Right lobe of liver (tissue), 6 donors: ENCODE data around the gene LDAH. TPM values are rescaled to one million over a fixed set of nuclear protein-coding genes. Genes with fewer than 3 reads are reported as not detected.

Experiments used
- ATAC-seq, 4 donors: fragments of 200-7000 bp; cut with Tn5 transposase; one replicate each; pipeline ENCODE4 v1.9.1; 2020; ENCODE audit warnings: mild to moderate bottlenecking in 4 of 4, moderate library complexity in 4 of 4
- DNase-seq, 3 donors: peaks; one replicate each; pipeline ENCODE4 v3.0.0-alpha.2; 2020
- H3K27ac ChIP-seq, 3 donors: fragments of 200-600 bp; one replicate each; pipeline ENCODE4 v1.8.0; 2022
- H3K27me3 ChIP-seq, 2 donors: fragments of 200-600 bp; one replicate each; pipeline ENCODE4 v1.8.0; 2022
- H3K36me3 ChIP-seq, 4 donors: fragments of 200-600 bp; sonication (generic) in 1 of 4; one replicate each; pipeline versions ENCODE4 v1.5.1 to v1.8.0; 2017 to 2022; ENCODE audit warnings: control low read depth in 1 of 4
- H3K4me1 ChIP-seq, 4 donors: fragments of 200-600 bp; sonication (generic) in 1 of 4; one replicate each; pipeline versions ENCODE4 v1.5.1 to v1.8.0; 2017 to 2022; ENCODE audit warnings: control low read depth in 1 of 4
- H3K4me3 ChIP-seq, 3 donors: fragments of 200-600 bp; one replicate each; pipeline ENCODE4 v1.8.0; 2022
- H3K9me3 ChIP-seq, 4 donors: fragments of 200-600 bp; sonication (generic) in 1 of 4; one replicate each; pipeline versions ENCODE4 v1.5.1 to v1.8.0; 2017 to 2022; ENCODE audit warnings: control low read depth in 1 of 4
- POLR2A ChIP-seq: fragments of 450-650 bp; IDR thresholded peaks from one replicate; pipeline ENCODE4 v1.6.1; 2017; ENCODE audit warnings: antibody characterized with exemption, mild to moderate bottlenecking
- WGBS: methylation state at CpG from one replicate; pipeline ENCODE4 v1.1.6; 2018; ENCODE audit warnings: low coverage, low lambda C conversion rate; ENCODE audit not compliant: insufficient coverage; ENCODE audit errors: missing lambda C conversion rate; 5-methylcytosine and 5-hydroxymethylcytosine counted together
- intact Hi-C, 2 donors: fragments of 100-400 bp; cut with DNase I; formaldehyde crosslinking; loops; one replicate each; pipeline versions ENCODE4 v1.11.2 to v1.14.1; 2022
- total RNA-seq, 6 experiments: library from RNA; depleted of rRNA in 2 of 6; stranded (reverse); fragments of >200 nt in 2 of 6; fragmentation: NEBNext Ultra II Directional in 3 of 6; extraction: Animal tissue kit (Norgen Biotek cat#: 25700) in 3 of 6; gene quantifications; one replicate each; pipeline versions ENCODE4 v1.1.0 to v1.2.4, GENCODE V29; 2016 to 2023
- TF ChIP-seq, protein P1 (sequence below), 4 donors: fragments of 200-600 bp in 3 of 4; fragments of 450-650 bp in 1 of 4; IDR thresholded peaks; one replicate each; pipeline versions ENCODE4 v1.5.1 to v1.8.0; 2016 to 2022; ENCODE audit warnings: antibody characterized with exemption in 4 of 4, mild to moderate bottlenecking in 2 of 4
- donor health status: DM: no; HTN: yes; CAD: no.
- donor health status: DM: no; HTN: no; CAD: no.
- donor health status: DM: no; HTN: no; CAD: no.
- donor health status: DM: no; HTN: yes; CAD: no.
- donor health status: DM: no; HTN: yes; CAD: no.

Gene LDAH
- total RNA-seq, 6 experiments from 2014 or later = 9.0 to 18.7 (median 14.1) TPM

DNA sequence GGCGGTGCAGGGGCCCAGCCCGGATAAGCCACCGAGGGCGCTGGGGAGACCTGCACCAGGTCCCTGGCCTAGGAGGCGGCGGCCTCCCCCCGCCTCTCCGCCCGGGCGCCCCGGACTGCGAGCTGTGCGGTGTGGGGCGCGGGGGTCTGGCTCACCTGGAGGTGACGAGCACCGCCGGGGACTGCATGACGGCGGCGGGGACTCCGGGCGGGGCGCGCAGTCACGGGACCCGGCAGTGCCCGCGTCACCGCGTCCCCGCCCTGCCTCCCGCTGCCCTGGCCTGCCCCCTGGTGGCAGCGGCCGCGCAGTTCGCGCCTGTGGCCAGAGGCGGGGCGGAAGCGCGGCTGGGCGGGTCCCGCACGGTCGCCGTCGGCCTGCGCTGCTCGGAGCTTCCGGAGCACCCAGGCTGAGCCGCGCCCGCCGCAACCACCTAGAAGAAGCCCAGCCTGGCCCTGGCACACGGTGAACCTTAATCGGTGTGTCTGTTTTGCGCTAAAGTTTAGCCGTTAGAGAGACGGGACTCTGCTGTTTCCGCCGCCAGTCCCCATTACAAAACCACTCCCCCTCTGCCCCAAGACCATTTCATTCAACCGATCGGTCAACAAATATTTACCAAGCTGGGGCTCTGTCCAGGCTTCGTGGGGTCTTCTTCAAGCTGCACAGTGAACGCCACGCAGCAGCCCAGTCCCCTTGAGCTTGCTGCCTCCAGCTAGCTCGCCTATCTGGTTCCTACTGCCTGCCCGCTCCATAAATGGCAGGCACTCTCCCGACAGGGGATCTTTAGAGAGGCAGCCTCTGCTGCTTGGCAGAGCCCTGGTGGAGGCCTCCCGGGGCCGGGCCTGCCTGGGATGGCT, 171.8 kb downstream of the LDAH start, which contains the start of gene HS1BP3:
Gene HS1BP3, minus strand, starts transcription at position 222 of the 854 bp plus-strand sequence. Its CDS starts 35 bp downstream, at position 187.
- H3K4me1 ChIP-seq = peaks cover 0 to 31% (median 6%) of the 10 kb centered on the region in 4 donors
- H3K27me3 ChIP-seq = no peaks in the 10 kb centered on the region
- peak within 1 kb of the TSS; percentile 86 to 95 (median 91) for H3K27ac ChIP-seq
- 2% methylated on average over 19 of the region's 72 CpGs for WGBS
- intact Hi-C loops = no loop called here
- peak; percentile 91 to 97 (median 94) for ATAC-seq
- TF ChIP-seq, protein P1, sequence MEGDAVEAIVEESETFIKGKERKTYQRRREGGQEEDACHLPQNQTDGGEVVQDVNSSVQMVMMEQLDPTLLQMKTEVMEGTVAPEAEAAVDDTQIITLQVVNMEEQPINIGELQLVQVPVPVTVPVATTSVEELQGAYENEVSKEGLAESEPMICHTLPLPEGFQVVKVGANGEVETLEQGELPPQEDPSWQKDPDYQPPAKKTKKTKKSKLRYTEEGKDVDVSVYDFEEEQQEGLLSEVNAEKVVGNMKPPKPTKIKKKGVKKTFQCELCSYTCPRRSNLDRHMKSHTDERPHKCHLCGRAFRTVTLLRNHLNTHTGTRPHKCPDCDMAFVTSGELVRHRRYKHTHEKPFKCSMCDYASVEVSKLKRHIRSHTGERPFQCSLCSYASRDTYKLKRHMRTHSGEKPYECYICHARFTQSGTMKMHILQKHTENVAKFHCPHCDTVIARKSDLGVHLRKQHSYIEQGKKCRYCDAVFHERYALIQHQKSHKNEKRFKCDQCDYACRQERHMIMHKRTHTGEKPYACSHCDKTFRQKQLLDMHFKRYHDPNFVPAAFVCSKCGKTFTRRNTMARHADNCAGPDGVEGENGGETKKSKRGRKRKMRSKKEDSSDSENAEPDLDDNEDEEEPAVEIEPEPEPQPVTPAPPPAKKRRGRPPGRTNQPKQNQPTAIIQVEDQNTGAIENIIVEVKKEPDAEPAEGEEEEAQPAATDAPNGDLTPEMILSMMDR (IDR thresholded peaks at IDR 0.05) = peak; percentile 92 to 99 (median 98)
- TF ChIP-seq POLR2A = peak; percentile 91
- peak; percentile 89 to 91 (median 90) for DNase-seq
- peak within 1 kb of the TSS; percentile 68 to 86 (median 81) for H3K4me3 ChIP-seq
- no peaks in the 10 kb centered on the region for H3K9me3 ChIP-seq
- no peaks in the 10 kb centered on the region for H3K36me3 ChIP-seq

DNA sequence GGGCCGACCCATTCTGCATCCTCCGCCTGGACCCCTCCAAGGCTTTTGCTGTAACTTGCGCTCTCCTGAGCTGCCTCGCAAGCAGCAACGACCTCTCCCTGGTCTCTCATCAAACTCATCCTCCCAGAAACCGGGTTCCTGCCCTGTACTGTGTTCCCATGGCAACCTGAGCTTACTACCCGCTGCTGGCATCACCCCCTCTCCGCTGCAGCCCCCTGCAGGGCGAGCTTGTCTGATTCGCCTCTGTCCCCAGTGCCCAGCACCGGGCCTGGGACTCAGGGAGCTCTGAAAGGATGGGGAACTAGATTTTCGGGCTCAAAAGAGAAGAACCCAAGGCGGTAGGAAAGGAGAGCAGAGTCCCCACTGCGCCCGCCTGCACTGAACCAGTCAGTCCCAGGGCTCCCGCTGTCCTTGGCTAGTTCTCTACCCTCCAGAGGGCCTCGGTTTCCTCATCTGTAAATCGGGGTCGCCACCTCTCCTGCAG, 172.5 kb downstream of the LDAH start:
- Histone ChIP-seq H3K4me1 (peaks cover 0 to 31% (median 6%) of the 10 kb centered on the region in 4 donors), H3K9me3 (no peaks in the 10 kb centered on the region), H3K4me3 (peak overlapping the region; percentile 68 to 86 (median 81)), H3K27me3 (no peaks in the 10 kb centered on the region), H3K27ac (peak overlapping the region; percentile 86 to 95 (median 91)), H3K36me3 (no peaks in the 10 kb centered on the region)
- intact Hi-C loops = no loop called here
- 30% methylated on average over 5 of the region's 19 CpGs for WGBS
- TF ChIP-seq POLR2A = no peak
- TF ChIP-seq, protein P1 (IDR thresholded peaks at IDR 0.05) = no peak
- ATAC-seq (peak; percentile 2 to 11 (median 9)), DNase-seq (peak in 1 of 3 donors; percentile 57)

DNA sequence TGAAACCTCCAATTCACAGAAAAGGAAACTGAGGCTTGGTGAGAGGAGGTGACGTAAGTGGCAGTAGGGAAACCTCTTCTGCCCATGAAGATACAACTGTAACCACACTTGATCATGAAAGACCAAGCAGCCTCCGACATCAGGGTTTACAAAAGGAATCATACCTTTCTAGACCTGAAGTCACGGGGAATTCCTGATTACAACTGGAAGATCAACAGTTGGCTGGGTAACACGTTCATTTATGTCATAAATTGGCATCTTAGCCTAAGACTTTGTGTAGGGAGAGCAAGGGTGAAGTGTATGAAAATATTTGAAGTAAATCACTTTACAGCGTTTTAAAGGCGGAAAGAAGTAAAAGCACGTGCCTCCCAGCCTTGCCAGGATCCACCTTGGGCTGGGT, 172.9 kb downstream of the LDAH start:
- peaks cover 0 to 31% (median 6%) of the 10 kb centered on the region in 4 donors for H3K4me1 ChIP-seq
- ATAC-seq (no peak), DNase-seq (no peak)
- intact Hi-C loops = no loop called here
- WGBS = 71% methylated on average over 5 of the region's 7 CpGs
- H3K36me3 ChIP-seq = peaks cover 0 to 3% (median 0%) of the 10 kb centered on the region in 4 donors
- H3K27ac ChIP-seq = peak overlapping the region in 2 of 3 donors; percentile 86 to 95
- TF ChIP-seq POLR2A = no peak
- TF ChIP-seq, protein P1 (IDR thresholded peaks at IDR 0.05) = no peak
- peak overlapping the region; percentile 68 to 86 (median 81) for H3K4me3 ChIP-seq
- no peaks in the 10 kb centered on the region for H3K27me3 ChIP-seq
- no peaks in the 10 kb centered on the region for H3K9me3 ChIP-seq

DNA sequence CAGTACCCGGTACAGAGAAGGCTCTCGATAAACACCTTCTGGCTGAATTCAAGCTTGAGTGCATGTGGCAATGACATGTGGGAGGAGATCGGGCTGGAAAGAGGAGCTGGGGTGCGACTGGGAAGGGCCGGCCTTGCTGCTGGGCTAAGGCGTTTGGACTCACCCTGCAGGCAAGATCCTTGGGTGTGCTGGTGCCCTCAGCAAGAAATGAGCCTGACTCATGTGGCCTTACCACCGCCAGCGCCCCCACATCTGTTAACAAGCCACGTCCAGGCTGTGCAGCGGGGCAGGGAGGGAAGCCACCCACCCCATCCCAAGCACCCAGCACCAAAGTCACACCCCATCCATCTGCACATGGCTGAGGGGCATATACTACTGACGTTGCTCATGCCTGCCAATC, 173.3 kb downstream of the LDAH start:
- Histone ChIP-seq H3K27me3 (no peaks in the 10 kb centered on the region), H3K9me3 (no peaks in the 10 kb centered on the region), H3K36me3 (peaks cover 0 to 4% (median 2%) of the 10 kb centered on the region in 4 donors), H3K4me1 (peaks cover 0 to 31% (median 6%) of the 10 kb centered on the region in 4 donors), H3K4me3 (peak overlapping the region in 1 of 3 donors; percentile 81), H3K27ac (no peak overlapping the region)
- 75% methylated on average over 4 of the region's 11 CpGs for WGBS
- intact Hi-C loops = no loop called here
- TF ChIP-seq, protein P1 (IDR thresholded peaks at IDR 0.05) = no peak
- TF ChIP-seq POLR2A = no peak
- ATAC-seq (no peak), DNase-seq (peak in 1 of 3 donors; percentile 56)
